HG03045 (cell line): ENCODE results near the gene FA2H.
"Not testable (repeated sequence)": the region's sequence is repeated elsewhere in the genome, so short reads cannot be mapped to it uniquely, and the experiment has no call there.

Experiments
- ATAC-seq: cut with Tn5 transposase; IDR thresholded peaks from one replicate; pipeline ENCODE4 v1.9.1; 2021; ENCODE audit warnings: mild to moderate bottlenecking, moderate library complexity; ENCODE audit not compliant: unreplicated experiment

FA2H gene

DNA sequence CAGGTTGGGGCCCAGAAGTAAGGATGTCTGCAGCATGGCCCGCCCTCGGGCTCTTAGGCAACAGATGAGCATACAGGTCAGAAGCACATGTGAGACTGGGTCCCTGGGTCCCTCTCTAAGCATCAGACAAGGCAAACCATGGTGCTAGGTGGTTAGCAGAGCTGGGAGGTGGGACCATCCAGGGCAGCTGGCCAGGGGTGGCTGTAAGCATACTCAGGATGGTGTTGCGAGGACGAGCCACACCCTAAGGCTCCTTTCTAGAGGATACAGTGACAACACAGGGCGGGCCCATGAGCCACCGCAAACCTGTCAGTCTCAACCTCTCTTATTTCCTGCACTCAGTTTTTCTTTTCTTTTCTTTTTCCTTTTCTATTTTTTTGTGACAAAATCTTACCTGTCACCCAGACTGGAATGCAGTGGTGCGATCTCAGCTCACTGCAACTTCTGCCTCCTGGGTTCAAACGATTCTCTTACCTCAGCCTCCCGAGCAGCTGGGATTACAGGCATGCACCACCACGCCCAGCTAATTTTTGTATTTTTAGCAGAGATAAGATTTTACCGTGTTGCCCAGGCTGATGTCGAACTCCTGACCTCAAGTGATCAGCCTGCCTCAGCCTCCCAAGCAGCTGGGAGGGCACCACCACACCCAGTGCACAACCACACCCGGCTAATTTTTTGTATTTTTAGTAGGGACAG is 3.6 kb downstream of the FA2H start:
- no peak for ATAC-seq

GRCh38 chr16:74769586-74770190 is 4.9 kb downstream of the FA2H start:
- ATAC-seq: no peak

DNA sequence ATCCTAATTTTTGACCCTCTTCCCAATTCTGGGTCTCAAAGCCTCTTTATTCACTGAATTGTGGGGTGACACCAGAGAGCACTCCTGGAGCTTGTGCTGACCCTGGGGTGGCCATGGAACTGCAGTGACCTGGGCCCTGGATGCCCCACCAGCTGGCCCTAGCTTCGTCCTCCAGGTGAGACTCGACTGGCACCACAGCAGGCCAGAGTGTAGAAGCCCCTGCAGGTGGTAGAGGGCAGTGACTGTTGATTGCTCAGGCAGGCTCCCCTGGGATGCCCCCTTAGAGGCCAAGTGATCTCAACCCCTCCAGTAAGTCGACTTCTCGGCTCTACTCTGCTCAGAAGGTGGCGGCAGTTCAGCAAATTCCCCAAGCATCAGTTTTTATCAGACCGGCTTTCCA is 6.4 kb downstream of the FA2H start:
- ATAC-seq: no peak

DNA sequence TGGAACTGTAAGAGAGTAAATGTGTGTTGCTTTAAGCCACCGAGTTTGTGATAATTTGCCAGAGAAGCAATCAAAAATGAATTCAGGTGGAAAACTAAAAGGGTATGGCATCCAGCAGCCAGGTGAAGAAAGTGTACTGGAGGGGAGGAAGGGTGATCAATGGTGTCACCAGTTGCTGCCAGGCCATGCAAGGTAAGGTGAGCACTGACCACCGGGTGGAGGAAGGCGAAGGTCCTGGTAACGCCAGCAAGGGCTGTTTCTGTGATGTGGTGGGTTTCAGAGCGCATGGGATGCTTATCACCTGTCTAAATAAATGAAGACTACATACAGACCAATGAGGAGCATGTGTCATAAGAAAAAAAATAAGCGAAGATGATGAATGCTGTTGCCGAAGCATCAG is 6.9 kb downstream of the FA2H start:
- no peak for ATAC-seq

DNA sequence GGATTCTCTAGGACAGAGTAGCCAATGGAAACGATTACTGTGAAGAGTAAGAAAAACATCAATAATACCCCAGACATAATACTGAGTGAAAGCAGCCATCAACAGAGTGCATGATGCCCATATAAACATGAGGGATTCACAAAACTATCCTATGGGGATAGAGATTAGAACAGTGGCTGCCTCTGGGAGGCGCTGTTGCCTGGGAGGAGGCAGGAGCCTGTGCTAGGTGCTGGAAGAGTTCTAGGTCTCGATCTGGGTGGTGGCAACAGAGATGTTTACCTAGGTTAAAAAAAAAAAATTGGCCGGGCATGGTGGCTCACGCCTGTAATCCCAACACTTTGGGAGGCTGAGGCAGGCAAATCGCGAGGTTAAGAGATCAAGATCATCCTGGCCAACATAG is 7.9 kb downstream of the FA2H start:
- no peak for ATAC-seq

DNA sequence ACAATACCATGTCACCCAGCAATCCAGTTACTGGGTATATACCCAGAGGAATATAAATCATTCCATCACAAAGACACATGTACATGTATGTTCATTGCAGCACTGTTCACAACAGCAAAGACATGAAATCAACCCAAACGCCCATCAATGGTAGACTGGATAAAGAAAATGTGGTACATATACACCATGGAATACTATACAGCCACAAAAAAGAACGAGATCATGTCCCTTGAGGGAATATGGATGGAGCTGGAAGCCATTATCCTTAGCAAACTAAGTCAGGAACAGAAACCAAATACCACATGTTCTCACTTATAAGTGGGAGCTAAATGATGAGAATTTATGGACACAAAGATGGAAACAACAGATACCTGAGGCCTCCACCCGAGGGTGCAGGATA is 10.4 kb downstream of the FA2H start:
- not testable (repeated sequence) for ATAC-seq

GRCh38 chr16:74761665-74762064 is 13.0 kb downstream of the FA2H start:
- ATAC-seq: no peak

GRCh38 chr16:74760007-74760767 is 14.4 kb downstream of the FA2H start:
- no peak for ATAC-seq

DNA sequence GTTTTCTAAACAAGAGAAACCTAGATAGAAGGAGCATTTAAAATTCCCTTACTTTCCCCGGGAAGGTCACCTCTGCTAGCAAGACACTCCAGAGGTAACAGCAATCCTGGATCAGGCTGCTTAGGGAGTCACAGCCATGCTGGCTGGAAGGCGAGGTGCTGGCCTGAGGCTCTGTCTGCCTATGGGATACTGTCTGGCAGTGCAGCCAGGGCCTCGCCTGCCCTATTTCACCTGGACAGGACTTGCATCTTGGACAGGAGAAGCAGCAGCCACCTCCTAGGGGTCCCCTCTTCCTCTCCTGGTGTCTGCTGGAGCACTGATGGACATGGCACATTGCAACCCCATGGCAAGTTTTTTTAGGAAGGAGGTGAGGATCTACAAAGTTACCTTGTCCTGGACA is 15.1 kb downstream of the FA2H start:
- no peak for ATAC-seq

DNA sequence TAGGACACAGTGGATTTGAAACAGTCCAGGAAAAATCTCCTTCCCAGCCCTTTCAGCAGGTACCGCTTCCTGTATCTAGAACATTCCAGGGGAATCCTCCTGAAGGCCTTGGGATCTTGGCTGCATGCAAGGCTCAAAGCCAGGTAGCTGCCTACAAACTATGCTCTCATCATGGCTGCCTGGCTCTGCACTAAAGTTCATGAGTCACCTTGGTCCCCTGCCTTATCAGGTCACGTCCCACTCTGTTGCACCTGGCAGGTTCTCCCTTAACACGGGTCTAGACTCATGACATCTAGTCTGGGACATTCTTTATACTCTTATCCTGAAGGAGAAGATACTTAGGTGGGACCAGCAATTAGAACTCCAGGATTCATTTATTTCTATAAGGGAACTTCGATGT is 15.8 kb downstream of the FA2H start:
- no peak for ATAC-seq

GRCh38 chr16:74757349-74757748 is 17.3 kb downstream of the FA2H start:
- no peak for ATAC-seq

- ATAC-seq: no peak
These were observed 18.4 kb downstream of the FA2H start for GRCh38 chr16:74756203-74756602.

DNA sequence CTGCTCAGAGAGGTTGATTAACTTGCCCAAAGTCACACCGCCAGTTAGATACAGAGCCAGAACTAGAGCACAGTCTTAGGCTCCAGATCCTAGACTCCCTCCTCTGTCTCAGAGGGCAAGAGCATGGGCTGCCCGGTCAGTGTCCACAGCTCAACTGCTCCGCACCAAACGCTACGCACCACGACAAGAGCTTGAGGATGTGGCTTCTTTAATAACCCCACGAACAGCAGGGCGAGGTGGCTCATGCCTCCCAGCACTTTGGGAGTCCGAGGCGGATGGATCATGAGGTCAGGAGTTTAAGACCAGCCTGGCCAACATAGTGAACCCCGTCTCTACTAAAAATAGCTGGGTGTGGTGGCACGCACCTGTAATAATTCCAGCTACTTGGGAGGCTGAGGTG is 21.4 kb downstream of the FA2H start:
- no peak for ATAC-seq

- no peak for ATAC-seq
These were observed 21.9 kb downstream of the FA2H start for GRCh38 chr16:74752756-74753155.

GRCh38 chr16:74752258-74752657 is 22.4 kb downstream of the FA2H start:
- ATAC-seq: no peak

GRCh38 chr16:74751658-74752057 is 23.0 kb downstream of the FA2H start:
- no peak for ATAC-seq

DNA sequence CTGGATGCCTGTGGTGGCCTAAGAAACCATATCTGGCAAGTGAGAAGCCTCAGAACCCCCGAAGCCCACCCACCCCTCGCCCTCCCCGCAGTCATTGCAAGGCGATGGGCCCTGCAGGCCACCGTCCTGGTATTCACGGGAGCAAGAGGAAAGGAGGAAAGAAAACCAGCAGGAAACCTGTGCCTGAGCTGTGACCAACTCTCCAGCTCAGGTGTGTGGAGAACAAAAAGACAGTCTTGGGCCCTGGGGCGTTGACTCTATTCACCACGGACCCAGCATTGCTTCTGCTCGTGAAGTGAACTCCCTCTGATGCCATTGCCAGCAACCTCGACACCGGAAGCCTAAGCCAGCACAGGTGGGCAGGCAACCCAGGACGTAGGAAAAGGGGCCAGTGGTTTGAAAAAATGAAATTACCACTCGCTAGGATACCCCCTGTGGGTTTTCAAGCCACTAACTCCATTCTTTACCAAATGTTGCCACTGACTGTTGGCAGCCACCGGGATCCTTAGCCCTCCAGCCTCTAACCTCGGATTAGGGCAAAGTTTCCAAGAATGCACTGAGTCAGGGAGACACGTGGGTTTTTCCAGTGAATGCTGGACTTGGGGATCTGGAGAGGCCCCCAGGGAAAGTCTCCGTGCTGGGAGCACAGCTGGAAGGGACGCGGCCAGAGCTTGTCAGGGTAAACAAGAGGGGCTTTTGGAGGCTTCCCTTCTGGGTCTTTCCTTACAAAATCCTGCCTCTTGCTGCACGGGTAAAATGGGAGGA is 25.1 kb downstream of the FA2H start:
- ATAC-seq: no peak

- no peak for ATAC-seq
These were observed 26.0 kb downstream of the FA2H start for GRCh38 chr16:74748616-74749026.

GRCh38 chr16:74747716-74748615 is 26.7 kb downstream of the FA2H start:
- no peak for ATAC-seq

DNA sequence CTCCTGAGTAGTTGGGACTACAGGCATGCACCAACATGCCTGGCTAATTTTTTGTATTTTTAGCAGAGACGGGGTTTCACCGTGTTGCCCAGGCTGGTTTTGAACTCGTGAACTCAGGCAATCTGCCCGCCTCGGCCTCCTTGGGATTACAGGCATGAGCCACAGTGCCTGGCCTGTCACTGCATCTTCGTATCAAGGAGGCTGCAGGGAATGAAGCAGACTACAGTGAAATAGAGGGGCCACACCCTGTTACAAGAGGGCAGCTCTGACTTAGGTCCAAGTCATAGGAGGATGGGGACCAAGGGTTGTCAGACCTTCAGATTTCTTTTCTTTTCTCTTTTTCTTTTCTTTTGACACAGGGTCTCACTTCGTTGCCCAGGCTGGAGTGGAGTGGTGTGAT is 28.7 kb downstream of the FA2H start:
- ATAC-seq: no peak
